AG04449 (cell line): ENCODE measurements around the gene PRRG4.

Experiments
- CTCF ChIA-PET: fragments of 350-600 bp; formaldehyde crosslinking; extraction: SDS; loops from one replicate; lab custom pipeline; 2021; ENCODE audit warnings: antibody characterized with exemption; lab: Yijun Ruan, JAX
- POLR2A ChIA-PET: fragments of 400-600, 350-600 bp; formaldehyde crosslinking; extraction: SDS; loops from one replicate; lab custom pipeline; 2020; ENCODE audit warnings: antibody characterized with exemption, inconsistent platforms; lab: Yijun Ruan, JAX
- DNase-seq: peaks from one replicate; pipeline ENCODE4 v3.0.0-alpha.2; 2010; ENCODE audit warnings: low read depth, low spot score
- H3K4me3 ChIP-seq: 2 replicates; pipeline ENCODE4 v1.5.1; 2011; ENCODE audit warnings: low read depth, mild to moderate bottlenecking, control low read depth, low read length
- TF ChIP-seq, protein P1 (sequence below): IDR thresholded peaks from one replicate; pipeline ENCODE4 v1.5.1; 2011; ENCODE audit warnings: mild to moderate bottlenecking, moderate library complexity, low read length, control low read depth, inconsistent platforms; ENCODE audit not compliant: insufficient read depth; ENCODE audit errors: missing control alignments

PRRG4 gene

DNA sequence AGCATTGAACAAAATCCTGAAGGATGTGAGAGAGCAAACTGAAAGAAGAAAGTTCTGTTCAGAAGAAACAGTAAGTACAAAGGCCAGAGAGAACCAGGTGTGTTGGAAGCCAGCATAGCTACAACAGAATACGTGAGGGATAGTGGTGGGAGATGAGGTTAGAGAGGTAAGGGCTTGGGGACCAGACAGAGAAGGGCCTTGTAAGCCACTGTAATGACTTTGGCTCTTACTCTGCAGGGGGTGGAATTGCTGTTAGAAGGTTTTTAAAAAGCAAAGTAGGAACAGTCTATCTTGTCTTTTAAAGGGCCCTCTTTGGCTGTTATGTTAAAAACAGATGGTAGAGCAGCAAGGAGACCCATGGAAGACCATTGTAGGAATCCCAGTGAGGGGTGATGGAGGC lies 4.2 kb downstream of the PRRG4 start:
- no peak for DNase-seq
- no peak overlapping the region for H3K4me3 ChIP-seq
- TF ChIP-seq, protein P1, sequence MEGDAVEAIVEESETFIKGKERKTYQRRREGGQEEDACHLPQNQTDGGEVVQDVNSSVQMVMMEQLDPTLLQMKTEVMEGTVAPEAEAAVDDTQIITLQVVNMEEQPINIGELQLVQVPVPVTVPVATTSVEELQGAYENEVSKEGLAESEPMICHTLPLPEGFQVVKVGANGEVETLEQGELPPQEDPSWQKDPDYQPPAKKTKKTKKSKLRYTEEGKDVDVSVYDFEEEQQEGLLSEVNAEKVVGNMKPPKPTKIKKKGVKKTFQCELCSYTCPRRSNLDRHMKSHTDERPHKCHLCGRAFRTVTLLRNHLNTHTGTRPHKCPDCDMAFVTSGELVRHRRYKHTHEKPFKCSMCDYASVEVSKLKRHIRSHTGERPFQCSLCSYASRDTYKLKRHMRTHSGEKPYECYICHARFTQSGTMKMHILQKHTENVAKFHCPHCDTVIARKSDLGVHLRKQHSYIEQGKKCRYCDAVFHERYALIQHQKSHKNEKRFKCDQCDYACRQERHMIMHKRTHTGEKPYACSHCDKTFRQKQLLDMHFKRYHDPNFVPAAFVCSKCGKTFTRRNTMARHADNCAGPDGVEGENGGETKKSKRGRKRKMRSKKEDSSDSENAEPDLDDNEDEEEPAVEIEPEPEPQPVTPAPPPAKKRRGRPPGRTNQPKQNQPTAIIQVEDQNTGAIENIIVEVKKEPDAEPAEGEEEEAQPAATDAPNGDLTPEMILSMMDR, result no peak
- ChIA-PET POLR2A (no interaction called here), CTCF (no interaction called here)

GRCh38 chr11:32836946-32837345 lies 7.2 kb downstream of the PRRG4 start:
- TF ChIP-seq, protein P1, result no peak
- POLR2A ChIA-PET, result no interaction called here
- no peak for DNase-seq
- CTCF ChIA-PET, result interaction anchor here (1.2 kb wide), 1 partner anchor 28 kb away, joined by 3 read pairs; no protein-coding TSS in a partner anchor
- no peak overlapping the region for H3K4me3 ChIP-seq

DNA sequence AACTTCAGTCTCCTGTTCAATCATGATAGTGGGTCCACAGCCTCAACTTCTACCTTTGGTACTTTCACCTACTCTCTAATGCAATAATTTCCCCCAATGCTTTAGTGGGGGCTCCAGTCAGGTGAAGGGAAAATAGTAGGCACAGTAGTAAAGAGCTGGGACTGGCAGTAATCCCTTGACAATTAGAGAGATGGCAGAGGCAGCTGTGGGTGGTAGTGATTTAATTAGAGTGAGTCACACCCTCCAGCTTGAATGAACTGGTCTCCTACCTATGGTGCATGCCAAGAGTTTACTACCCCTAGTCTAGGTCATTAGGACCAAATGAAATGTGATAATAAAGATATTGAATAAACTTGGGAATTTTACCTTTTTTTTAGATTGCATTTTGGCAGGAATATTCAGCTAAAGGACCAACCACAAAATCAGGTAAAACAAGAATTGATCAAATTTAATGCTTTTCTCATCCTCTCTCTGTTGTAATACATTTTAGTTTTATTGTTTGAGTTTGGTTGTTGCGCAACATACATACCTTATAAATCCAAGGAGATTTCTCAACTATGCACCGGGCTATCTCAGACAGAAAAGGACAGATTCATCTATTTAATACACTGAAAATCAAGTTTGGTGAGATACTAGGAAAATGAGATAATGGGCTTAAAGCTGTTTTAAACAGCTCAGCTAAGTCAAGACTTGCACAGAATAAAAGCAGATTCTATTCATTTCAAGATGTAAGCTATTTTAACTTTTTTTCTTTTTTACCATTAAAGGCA lies 9.0 kb downstream of the PRRG4 start:
- ChIA-PET CTCF (interaction anchor here (0.9 to 1.3 kb wide), 2 partner anchors 30 to 46 kb away, joined by 3 to 4 read pairs; no protein-coding TSS in a partner anchor), POLR2A (no interaction called here)
- TF ChIP-seq, protein P1, result no peak
- no peak overlapping the region for H3K4me3 ChIP-seq
- DNase-seq, result no peak

DNA sequence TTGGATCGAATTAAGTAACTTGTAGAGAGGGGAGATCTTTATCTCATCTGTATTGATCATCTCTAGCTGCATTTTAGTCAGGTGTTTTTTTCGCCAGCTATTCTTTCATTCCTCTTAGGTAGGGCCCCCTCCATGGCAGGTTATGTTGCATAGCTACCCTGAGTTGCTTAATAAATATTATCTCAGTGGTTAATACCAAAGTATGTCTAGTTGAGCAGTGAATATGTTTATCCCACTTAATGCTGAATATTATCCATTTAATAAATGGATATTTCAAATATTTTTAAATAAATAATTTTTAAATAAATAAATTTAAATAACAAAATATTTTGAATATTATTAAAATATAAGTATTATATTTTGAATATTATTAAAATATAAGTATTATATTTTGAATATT lies 9.6 kb downstream of the PRRG4 start:
- TF ChIP-seq, protein P1, result no peak
- no peak overlapping the region for H3K4me3 ChIP-seq
- DNase-seq, result no peak
- ChIA-PET POLR2A (no interaction called here), CTCF (interaction anchor here (0.9 to 1.3 kb wide), 2 partner anchors 31 to 47 kb away, joined by 3 to 4 read pairs; no protein-coding TSS in a partner anchor)

- DNase-seq, result no peak
- ChIA-PET POLR2A (no interaction called here), CTCF (interaction anchor here (0.8 kb wide), 1 partner anchor 225 kb away, joined by 3 read pairs; no protein-coding TSS in a partner anchor)
- TF ChIP-seq, protein P1, result no peak
- no peak overlapping the region for H3K4me3 ChIP-seq
Measured at GRCh38 chr11:32840587-32840986, 10.9 kb downstream of the PRRG4 start.

DNA sequence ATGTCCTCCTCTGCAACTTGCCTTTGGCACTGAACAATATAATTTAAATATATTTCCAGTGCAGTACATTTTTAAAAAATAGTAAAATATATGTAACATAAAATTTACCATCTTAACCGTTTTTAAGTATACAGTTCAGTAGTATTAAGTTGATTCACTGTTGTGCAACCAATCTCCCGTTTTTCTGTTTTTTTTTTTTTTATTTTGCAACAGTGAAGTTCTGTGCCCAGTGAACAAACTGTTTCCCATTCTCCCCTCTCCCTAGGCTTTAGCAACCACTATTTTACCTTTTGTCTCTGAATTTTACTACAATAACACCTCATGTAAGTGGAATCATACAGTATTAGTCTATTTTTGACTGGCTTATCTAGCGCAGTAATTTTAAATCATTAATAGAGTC lies 13.8 kb downstream of the PRRG4 start:
- ChIA-PET CTCF (no interaction called here), POLR2A (no interaction called here)
- H3K4me3 ChIP-seq, result no peak overlapping the region
- DNase-seq, result no peak
- TF ChIP-seq, protein P1, result no peak
